Activated CD4-positive, CD25-positive, alpha-beta regulatory T cell (primary cell): Measurements from ENCODE around the gene ABCA5.
"Not testable (repeated sequence)": the region's sequence is repeated elsewhere in the genome, so short reads cannot be mapped to it uniquely, and the experiment has no call there.

Experiments used
- DNase-seq, 4 experiments: peaks; one replicate each; lab custom pipeline; 2025; lab: John Stamatoyannopoulos, UW

The ABCA5 gene

GRCh38 chr17:69331756-69332155, 4.8 kb upstream of the ABCA5 start:
- no peak for DNase-seq

- no peak for DNase-seq
Observed at GRCh38 chr17:69326377-69327059, 415 bp downstream of the ABCA5 start.

GRCh38 chr17:69325518-69326376, 1.2 kb downstream of the ABCA5 start:
- DNase-seq: no peak

- no peak for DNase-seq
Observed at GRCh38 chr17:69323806-69324205, 3.1 kb downstream of the ABCA5 start.

GRCh38 chr17:69320908-69321238, 6.1 kb downstream of the ABCA5 start:
- DNase-seq: no peak

GRCh38 chr17:69320210-69320907, 6.6 kb downstream of the ABCA5 start:
- no peak for DNase-seq

GRCh38 chr17:69317625-69318024, 9.3 kb downstream of the ABCA5 start:
- no peak for DNase-seq

GRCh38 chr17:69314246-69315065, 12.5 kb downstream of the ABCA5 start:
- DNase-seq: no peak

GRCh38 chr17:69305177-69305576, 21.8 kb downstream of the ABCA5 start:
- DNase-seq: no peak

GRCh38 chr17:69302682-69303081, 24.3 kb downstream of the ABCA5 start:
- no peak for DNase-seq

GRCh38 chr17:69300222-69300621, 26.7 kb downstream of the ABCA5 start:
- no peak for DNase-seq

- not testable (repeated sequence) for DNase-seq
Observed at GRCh38 chr17:69298120-69298722, 28.7 kb downstream of the ABCA5 start.

- no peak for DNase-seq
Observed at GRCh38 chr17:69287168-69287567, 39.8 kb downstream of the ABCA5 start.

- no peak for DNase-seq
Observed at GRCh38 chr17:69286257-69286656, 40.7 kb downstream of the ABCA5 start.

GRCh38 chr17:69284646-69285045, 42.3 kb downstream of the ABCA5 start:
- DNase-seq: no peak

GRCh38 chr17:69282002-69282401, 44.9 kb downstream of the ABCA5 start:
- DNase-seq: no peak

- DNase-seq: not testable (repeated sequence)
Observed at GRCh38 chr17:69276279-69276678, 50.7 kb downstream of the ABCA5 start.

- no peak for DNase-seq
Observed at GRCh38 chr17:69275751-69276150, 51.2 kb downstream of the ABCA5 start.

- no peak for DNase-seq
Observed at GRCh38 chr17:69271023-69271422, 55.9 kb downstream of the ABCA5 start.

- DNase-seq: no peak
Observed at GRCh38 chr17:69269131-69269998, 57.6 kb downstream of the ABCA5 start.
